MCF 10A (cell line): ENCODE data around the gene ANKFY1. TPM values are rescaled to one million over a fixed set of nuclear protein-coding genes. Genes with fewer than 3 reads are reported as not detected.

Experiments used
- BruUV-seq: library from RNA; stranded (reverse); fragments of 400-500 nt; replicated peaks from 2 replicates; lab custom pipeline; 2021; lab: Mats Ljungman, UMichigan
- CTCF ChIA-PET: fragments of 300-600 bp; sonication (Branson Sonifier 250); formaldehyde crosslinking; extraction: SDS; loops from one replicate; lab custom pipeline; 2021; ENCODE audit warnings: antibody characterized with exemption, inconsistent platforms; lab: Yijun Ruan, JAX
- POLR2A ChIA-PET: fragments of 300-600, 350-650 bp; sonication (Branson Sonifier 250); formaldehyde crosslinking; extraction: SDS; loops from one replicate; lab custom pipeline; 2020; ENCODE audit warnings: antibody characterized with exemption, inconsistent platforms; lab: Yijun Ruan, JAX
- DNase-seq: peaks from one replicate; pipeline ENCODE4 v3.0.0-alpha.2; 2018; ENCODE audit not compliant: unreplicated experiment
- H3K27ac Mint-ChIP-seq: one replicate; pipeline ENCODE4 v1.8.0; 2022; ENCODE audit warnings: mild to moderate bottlenecking, low read depth, mixed read lengths; ENCODE audit not compliant: unreplicated experiment
- H3K27me3 Mint-ChIP-seq: one replicate; pipeline ENCODE4 v1.8.0; 2022; ENCODE audit warnings: mixed read lengths; ENCODE audit not compliant: insufficient read depth, unreplicated experiment
- H3K36me3 Mint-ChIP-seq: one replicate; pipeline ENCODE4 v1.8.0; 2022; ENCODE audit warnings: mild to moderate bottlenecking, moderate library complexity, mixed read lengths; ENCODE audit not compliant: insufficient read depth, unreplicated experiment
- H3K4me1 Mint-ChIP-seq: one replicate; pipeline ENCODE4 v1.8.0; 2022; ENCODE audit warnings: mixed read lengths; ENCODE audit not compliant: insufficient read depth, unreplicated experiment
- H3K4me3 Mint-ChIP-seq: one replicate; pipeline ENCODE4 v1.8.0; 2022; ENCODE audit warnings: mild to moderate bottlenecking, moderate library complexity, mixed read lengths; ENCODE audit not compliant: unreplicated experiment
- H3K9me3 Mint-ChIP-seq: one replicate; pipeline ENCODE4 v1.8.0; 2022; ENCODE audit warnings: mixed read lengths; ENCODE audit not compliant: unreplicated experiment
- intact Hi-C: fragments of 100-400 bp; cut with micrococcal nuclease; formaldehyde crosslinking; loops from 2 replicates; pipeline ENCODE4 v1.14.1; 2022
- total RNA-seq: library from RNA; stranded (reverse); gene quantifications from 2 replicates; pipeline ENCODE4 v1.2.3, GENCODE V29; 2022
- TF ChIP-seq, protein P1 (sequence below): fragments of 200-600 bp; IDR thresholded peaks from one replicate; pipeline ENCODE4 v1.8.0; 2022; ENCODE audit warnings: antibody characterized with exemption, mild to moderate bottlenecking; ENCODE audit not compliant: unreplicated experiment

The ANKFY1 gene
- total RNA-seq, 1 experiment from 2014 or later, result 34.9 TPM

DNA sequence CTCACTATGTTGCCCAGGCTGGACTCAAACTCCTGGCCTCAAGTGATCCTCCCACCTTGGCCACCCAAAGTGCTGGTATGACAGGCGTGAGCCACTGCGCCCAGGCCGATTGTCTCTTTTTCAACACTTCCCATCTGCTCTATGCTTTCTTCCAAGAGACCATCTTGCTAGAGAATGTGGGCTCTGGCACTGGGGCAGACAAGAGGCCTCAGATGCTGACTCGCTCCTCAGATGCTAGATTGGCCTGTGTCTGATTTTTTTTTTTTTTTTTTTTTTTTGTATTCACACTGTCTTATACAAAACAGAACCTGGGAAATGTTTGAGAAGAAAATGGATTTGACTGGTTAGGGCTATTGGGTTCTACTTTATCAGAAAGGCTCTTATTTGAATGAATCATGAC lies 62.6 kb downstream of the ANKFY1 start:
- CTCF ChIA-PET, result interaction anchor here (0.6 to 2.6 kb wide), 7 partner anchors 15 to 287 kb away, joined by 3 to 10 read pairs (median 4); no protein-coding TSS in a partner anchor
- POLR2A ChIA-PET, result no interaction called here

DNA sequence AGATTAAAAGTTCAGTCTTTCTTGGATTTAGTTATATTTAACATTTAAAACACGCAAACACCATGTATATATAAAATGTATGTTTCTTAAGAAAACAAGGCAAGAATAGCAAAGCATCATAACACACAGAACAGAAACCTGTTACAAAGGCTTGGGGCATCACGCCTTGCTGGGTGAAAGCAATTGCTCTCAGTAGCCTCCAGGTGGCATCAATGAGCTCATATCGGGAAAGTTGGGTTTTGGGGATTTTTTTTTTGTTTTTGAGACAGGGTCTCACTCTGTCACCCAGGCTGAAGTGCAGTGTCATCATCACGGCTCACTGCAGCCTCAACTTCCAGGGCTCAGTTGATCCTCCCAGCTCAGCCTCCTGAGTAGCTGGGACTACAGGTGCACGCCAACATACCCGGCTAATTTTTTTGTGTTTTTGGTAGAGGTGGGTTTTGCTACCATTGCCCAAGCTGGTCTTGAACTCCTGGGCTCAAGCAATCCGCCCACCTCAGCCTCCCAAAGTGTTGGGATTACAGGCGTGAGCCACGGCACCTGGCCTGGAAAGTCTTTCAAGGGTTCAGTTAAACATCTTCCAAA lies 63.9 kb downstream of the ANKFY1 start:
- POLR2A ChIA-PET, result interaction anchor here (0.7 kb wide), 1 partner anchor 213 kb away, joined by 6 read pairs; no protein-coding TSS in a partner anchor
- H3K36me3 Mint-ChIP-seq, result peaks cover 74% of the 10 kb centered on the region
- H3K4me3 Mint-ChIP-seq, result no peak overlapping the region
- TF ChIP-seq, protein P1, sequence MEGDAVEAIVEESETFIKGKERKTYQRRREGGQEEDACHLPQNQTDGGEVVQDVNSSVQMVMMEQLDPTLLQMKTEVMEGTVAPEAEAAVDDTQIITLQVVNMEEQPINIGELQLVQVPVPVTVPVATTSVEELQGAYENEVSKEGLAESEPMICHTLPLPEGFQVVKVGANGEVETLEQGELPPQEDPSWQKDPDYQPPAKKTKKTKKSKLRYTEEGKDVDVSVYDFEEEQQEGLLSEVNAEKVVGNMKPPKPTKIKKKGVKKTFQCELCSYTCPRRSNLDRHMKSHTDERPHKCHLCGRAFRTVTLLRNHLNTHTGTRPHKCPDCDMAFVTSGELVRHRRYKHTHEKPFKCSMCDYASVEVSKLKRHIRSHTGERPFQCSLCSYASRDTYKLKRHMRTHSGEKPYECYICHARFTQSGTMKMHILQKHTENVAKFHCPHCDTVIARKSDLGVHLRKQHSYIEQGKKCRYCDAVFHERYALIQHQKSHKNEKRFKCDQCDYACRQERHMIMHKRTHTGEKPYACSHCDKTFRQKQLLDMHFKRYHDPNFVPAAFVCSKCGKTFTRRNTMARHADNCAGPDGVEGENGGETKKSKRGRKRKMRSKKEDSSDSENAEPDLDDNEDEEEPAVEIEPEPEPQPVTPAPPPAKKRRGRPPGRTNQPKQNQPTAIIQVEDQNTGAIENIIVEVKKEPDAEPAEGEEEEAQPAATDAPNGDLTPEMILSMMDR, result peak; percentile 60
- DNase-seq, result peak; percentile 55
- no peak overlapping the region for H3K27ac Mint-ChIP-seq
- CTCF ChIA-PET, result interaction anchor here (0.6 to 2.6 kb wide), 31 partner anchors 11 to 432 kb away, joined by 3 to 12 read pairs (median 4); no protein-coding TSS in a partner anchor
- H3K9me3 Mint-ChIP-seq, result no peaks in the 10 kb centered on the region
- intact Hi-C loops, result loop anchor here (1.0 to 5.0 kb wide), 2 partner anchors 167 to 213 kb away; partner anchors contain the start of gene UBE2G1
- H3K27me3 Mint-ChIP-seq, result no peaks in the 10 kb centered on the region
- H3K4me1 Mint-ChIP-seq, result peaks cover 5% of the 10 kb centered on the region
- BruUV-seq, result no TSS peak

More for the DNA sequence above, 62.6 kb downstream of the ANKFY1 start:
- TF ChIP-seq, protein P1, result no peak
- no peak overlapping the region for H3K27ac Mint-ChIP-seq
- H3K27me3 Mint-ChIP-seq, result no peaks in the 10 kb centered on the region
- peaks cover 75% of the 10 kb centered on the region for H3K36me3 Mint-ChIP-seq
- intact Hi-C loops, result loop anchor here (5.0 kb wide), 1 partner anchor 166 kb away; the partner anchor contains the start of gene UBE2G1
- BruUV-seq, result no TSS peak
- peaks cover 5% of the 10 kb centered on the region for H3K4me1 Mint-ChIP-seq
- no peaks in the 10 kb centered on the region for H3K9me3 Mint-ChIP-seq
- H3K4me3 Mint-ChIP-seq, result no peak overlapping the region
- no peak for DNase-seq

DNA sequence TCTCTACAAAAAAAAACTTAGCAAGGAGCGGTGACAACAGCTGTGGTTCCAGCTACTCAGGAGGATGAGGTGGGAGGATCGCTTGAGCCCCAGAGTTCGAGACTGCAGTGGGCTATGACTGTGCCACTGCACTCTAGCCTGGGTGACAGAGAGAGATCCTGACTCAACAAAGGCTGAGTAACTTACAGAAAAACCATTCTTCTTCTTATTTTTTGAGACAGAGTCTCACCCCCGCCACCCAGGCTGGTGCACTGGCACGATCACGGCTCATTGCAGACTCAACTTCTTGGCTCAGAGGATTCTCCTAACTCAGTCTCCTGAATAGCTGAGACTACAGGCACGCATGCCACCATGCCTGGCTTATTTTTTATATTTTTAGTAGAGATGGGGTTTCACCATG lies 64.8 kb downstream of the ANKFY1 start:
- TF ChIP-seq, protein P1, result no peak
- ChIA-PET CTCF (interaction anchor here (0.6 to 1.5 kb wide), 3 partner anchors 15 to 348 kb away, joined by 4 to 8 read pairs (median 4); no protein-coding TSS in a partner anchor), POLR2A (no interaction called here)
- Mint-ChIP-seq H3K4me1 (peaks cover 2% of the 10 kb centered on the region), H3K9me3 (no peaks in the 10 kb centered on the region), H3K36me3 (peaks cover 74% of the 10 kb centered on the region), H3K27ac (no peak overlapping the region), H3K27me3 (no peaks in the 10 kb centered on the region), H3K4me3 (no peak overlapping the region)
- BruUV-seq, result no TSS peak
- no peak for DNase-seq
- intact Hi-C loops, result loop anchor here (1.0 kb wide), 1 partner anchor 214 kb away; no protein-coding TSS in a partner anchor

DNA sequence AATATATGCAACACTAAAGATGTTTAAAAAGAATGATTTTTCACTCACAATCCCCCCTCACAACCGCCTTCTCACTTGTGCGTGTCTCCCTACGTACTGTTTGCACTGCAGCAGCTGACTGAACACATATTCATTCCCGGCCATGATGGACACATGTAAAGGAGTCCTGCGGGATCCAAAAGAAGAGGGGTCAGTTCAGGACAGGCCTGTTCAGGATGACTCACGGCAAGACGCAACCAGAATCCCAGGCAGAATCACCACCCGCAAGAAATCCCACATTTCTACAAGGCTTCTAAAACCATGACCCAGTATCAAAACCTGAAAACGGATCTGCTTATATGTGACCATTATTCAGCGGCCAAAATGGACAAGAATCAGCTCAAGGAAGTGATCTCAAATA lies 68.5 kb downstream of the ANKFY1 start:
- ChIA-PET CTCF (no interaction called here), POLR2A (interaction anchor here (0.5 to 1.3 kb wide), 3 partner anchors 7 to 68 kb away, joined by 3 to 5 read pairs (median 3); partner anchors contain the start of gene ANKFY1)
- no peaks in the 10 kb centered on the region for H3K27me3 Mint-ChIP-seq
- H3K36me3 Mint-ChIP-seq, result peaks cover 65% of the 10 kb centered on the region
- no peaks in the 10 kb centered on the region for H3K9me3 Mint-ChIP-seq
- DNase-seq, result no peak
- H3K4me3 Mint-ChIP-seq, result no peak overlapping the region
- no peak overlapping the region for H3K27ac Mint-ChIP-seq
- intact Hi-C loops, result no loop called here
- BruUV-seq, result no TSS peak
- TF ChIP-seq, protein P1, result no peak
- no peaks in the 10 kb centered on the region for H3K4me1 Mint-ChIP-seq
